Activated CD8-positive, alpha-beta memory T cell treated with anti-CD3 and anti-CD28 coated beads for 24 hours (primary cell): ENCODE data around the gene CRYGN.

ENCODE experiments used
- DNase-seq: peaks from one replicate; pipeline ENCODE4 v3.0.0-alpha.2; 2020

CRYGN gene, protein sequence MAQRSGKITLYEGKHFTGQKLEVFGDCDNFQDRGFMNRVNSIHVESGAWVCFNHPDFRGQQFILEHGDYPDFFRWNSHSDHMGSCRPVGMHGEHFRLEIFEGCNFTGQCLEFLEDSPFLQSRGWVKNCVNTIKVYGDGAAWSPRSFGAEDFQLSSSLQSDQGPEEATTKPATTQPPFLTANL

DNA sequence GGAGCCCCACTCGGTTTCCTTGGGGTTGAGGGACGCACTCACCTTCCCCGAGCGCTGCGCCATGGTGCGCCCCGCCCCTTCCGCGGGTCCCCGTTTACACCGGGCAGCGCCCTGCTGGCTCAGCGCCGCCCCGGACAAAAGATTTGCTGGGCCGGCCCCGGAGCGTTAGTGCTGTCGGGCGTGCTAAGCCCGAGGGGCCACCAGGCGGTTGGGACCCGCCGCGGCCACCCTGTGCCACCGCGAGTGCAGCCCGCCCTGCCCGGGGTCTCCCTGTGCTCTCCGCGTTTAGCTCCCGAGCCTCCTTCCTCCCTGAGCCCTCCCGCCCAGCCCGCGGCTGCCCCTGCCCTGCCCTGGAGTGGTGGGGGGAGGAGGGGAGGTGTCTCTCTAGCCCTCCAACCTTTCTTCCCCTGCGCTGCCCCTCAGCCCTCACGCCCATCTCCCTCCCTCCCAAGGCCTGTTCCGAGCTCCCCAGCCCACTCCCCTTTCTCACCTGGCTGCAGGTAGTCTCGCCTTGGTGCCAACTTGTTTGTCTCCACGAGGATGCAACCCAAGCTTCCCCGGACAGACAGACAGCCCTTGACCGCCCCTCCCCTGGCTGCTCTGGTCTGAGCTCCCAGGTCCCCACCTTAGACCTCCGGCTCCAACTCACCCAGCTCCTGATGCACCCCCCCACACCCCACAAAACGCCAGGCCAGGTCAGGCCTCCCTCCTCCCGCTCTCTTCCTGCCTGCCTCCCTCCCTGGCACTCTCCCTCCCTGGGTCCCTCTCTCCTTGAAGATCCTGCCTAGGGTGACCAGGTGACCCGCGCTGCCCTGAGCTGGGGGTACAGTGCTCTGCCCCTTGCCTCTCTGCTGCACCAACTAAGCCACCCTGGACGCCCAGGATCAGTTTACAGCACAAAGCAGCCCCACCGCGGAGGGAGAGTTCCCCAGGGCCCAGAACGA is at the start of gene CRYGN:
TSS of gene CRYGN (minus strand) at position 287 of the 944 bp plus-strand sequence. CDS start at position 63, 224 bp downstream.
- no peak for DNase-seq

DNA sequence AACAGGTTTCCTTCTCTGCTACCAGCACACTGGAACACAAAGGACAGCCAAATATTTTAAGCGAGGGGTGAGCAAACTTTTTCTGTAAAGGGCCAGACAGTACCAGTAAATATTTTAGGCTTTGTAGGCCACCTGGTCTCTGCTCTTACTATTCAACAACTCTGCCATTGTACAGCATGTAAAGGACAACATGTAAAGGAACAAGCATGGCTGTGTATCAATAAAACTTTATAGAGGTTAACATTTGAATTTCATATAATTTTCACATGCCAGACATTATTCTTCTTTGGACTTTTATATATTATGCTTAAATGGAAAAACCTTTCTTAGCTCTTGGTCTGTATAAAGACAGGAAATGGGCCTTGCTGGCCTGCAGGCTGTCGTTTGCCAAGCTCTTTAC is 49.6 kb upstream of the CRYGN start:
- no peak for DNase-seq

DNA sequence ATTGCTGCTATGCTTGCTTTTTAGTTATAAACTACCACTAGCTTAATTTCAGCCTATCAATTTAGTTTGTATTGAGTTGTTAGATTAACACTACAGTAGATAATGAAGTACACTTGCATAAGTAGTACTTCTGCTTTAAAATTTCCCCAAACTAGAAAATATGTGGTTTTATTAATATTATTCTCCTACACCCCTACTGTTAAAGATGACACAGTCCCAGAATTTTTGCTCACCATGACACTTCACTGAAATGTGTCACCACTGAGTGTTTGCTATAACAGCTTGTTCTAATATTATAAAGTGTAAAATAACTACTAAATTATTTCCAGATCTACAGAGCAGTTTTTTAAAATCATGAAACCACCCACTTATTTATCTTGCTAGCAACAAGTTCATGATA is 48.2 kb upstream of the CRYGN start:
- DNase-seq, result no peak

DNA sequence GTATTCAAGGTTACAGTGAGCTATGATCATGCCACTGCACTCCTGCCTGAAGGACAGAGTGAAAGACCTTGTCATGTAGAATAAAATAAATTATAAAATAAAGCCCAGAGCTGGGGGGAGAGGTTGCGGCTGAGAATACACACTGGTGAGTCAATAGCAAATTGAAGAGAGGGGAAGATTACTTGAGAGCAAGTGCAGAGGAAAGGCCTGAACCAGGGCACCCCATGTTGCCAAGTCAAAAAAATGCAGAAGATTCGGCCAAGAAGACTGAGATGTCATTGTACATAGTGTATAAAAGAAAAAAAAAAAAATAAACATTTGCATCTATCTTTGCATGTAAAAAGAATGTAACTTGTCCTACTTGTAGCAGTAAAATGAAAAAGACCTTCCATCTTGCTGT is 47.3 kb upstream of the CRYGN start:
- no peak for DNase-seq

DNA sequence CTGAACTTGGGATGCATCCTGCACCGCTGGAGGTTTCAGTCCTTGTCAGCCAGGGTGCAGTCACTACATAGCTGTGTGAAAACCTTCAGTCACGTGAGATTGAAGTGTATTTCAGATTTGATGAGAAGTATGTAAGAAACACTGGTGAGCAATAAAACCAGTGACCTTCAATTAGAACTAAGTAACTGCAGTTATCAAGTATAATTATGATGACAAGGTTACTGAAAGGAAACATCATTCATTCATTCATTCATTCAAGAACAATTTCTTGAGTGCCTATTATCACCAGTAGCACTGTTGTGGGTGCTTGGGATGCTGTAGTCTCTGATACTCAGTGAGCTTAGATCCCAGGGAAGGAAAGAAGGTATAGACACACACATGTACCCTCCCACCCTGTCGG is 46.1 kb upstream of the CRYGN start:
- DNase-seq, result no peak

DNA sequence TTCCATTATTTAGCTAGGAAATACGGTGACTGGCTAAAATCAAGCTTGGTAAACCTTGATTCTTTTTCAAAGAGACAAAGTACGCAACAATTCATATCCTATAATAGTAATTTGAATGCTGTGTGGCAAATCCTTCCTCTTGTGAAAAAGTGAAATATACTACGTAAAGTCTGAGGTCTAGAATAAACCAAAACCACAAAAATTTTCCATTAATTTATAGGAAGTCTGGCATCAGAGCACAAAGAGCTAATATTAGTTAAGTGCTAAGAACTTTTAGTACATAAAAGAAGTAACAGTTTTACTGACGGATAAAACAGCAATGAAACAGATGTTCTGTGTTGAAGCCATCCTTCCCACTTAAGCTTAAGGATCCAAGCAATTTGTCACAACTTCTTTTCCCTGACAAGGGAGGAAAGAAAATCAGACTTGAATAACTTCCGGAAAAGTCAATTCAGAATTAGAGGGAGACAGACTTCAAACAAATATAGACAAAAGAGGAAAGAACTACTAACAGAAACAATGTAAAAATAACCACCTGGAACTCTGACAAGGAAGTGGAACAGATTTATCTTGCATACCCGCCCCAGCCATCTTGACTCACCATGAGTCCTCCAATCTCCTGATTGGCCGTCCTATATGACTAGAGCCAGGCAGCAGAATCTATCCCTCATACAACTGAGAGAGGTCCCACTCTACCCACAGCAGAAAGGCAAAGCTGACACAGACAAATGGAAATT is 45.2 kb upstream of the CRYGN start:
- DNase-seq, result no peak

DNA sequence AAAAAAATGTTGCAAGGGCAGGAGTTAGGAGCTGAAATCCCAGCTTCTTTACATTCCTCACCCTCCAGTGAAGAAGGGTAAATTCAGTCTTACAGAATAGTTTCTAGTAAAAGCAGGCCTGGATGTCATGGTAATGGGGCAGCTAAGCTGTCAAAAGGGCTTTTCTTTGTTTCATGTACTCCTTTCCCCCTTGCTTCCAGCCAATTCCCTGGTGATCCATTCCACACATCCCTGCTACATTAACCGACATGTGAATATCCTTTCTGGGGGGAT is 43.7 kb upstream of the CRYGN start:
- DNase-seq, result no peak

DNA sequence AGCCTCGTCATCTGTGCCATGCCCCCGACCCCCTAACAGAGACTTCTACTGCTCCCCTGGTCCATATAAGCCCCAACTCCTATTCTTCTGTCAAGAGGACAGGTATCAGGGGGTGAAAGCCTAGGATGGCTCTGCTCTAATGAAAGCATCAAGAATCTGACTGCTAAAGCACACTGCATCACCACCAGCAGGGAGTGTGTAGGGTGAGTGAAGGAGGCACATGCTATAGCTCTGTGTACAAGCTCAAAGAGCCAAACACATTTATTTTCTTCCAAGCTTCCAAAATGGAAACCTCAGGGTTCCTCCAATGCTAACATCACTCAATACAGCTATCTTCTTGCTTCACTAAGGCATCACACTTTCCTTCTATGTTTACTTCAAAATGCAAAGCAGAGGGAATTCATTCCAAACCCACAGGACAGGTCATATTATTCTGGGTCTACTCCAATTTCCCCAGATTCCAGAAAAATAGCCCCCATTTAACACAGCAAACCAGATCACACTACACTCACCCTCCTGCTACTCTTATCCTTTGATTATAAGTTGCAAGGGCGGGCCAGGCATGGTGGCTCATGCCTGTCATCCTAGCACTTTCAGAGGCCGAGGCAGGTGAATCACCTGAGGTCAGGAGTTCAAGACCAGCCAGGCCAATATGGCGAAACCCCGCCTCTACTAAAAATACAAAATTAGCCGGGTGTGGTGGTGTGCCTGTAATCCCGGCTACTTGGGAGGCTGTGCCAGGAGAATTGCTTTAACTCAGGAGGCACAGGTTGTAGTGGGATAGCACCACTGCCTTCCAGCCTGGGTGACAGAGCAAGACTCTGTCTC is 43.2 kb upstream of the CRYGN start:
- no peak for DNase-seq

DNA sequence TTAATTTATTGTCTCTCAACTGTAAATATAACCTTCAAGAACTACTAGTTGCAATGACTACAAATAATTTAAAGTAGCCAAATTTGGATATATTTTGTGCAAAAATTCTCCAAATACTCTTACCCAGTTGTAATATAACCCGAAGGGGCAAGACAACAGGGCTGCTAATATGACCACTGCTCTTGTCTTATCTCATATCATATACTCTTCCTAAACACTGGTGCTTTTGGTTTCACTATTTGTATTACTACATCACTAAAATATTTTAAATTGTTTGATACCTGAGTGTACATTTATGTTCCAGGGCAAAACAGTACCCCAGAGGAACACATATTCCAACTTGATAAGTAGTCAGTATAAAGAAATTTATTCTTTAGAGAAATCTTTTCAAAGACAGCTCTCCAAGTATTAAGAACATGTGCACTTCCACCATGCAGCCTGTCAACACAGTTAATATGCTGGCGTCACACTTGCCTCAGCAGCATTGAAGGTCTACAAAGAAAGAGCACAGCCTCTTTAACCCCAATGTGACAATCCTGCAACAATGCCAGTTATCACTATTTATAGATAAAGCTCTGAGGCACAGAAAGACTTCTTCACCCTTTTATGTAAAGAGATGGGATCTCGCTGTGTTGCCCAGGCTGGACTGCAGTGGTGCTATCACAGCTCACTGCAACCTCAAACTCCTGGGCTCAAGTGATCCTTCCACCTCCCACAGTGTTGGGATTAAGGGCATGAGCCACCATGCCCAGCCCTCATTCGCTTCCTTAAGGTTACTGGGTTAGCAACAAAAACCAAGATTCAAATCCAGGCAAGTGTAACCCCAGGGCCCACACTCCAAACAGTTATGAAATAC is 41.9 kb upstream of the CRYGN start:
- DNase-seq, result no peak

DNA sequence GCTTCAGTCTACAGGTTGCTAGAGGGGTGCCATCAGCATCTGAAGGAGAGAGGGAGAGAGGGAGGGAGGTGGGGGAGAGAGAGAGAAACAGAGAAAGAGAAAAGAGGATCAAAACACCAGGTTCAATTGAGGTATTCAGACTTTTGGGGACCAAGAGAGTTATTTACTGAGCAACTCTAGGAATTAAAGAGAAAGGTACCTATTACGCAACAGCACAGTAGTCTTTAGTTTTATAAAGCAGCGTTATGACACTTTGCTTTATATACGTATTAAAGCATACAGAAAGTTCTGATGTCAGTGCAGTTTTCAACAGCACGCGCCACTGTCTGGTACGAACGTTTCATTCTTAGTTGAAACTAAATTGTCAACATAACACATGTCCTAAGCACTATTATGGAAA is 37.9 kb upstream of the CRYGN start:
- DNase-seq, result no peak

DNA sequence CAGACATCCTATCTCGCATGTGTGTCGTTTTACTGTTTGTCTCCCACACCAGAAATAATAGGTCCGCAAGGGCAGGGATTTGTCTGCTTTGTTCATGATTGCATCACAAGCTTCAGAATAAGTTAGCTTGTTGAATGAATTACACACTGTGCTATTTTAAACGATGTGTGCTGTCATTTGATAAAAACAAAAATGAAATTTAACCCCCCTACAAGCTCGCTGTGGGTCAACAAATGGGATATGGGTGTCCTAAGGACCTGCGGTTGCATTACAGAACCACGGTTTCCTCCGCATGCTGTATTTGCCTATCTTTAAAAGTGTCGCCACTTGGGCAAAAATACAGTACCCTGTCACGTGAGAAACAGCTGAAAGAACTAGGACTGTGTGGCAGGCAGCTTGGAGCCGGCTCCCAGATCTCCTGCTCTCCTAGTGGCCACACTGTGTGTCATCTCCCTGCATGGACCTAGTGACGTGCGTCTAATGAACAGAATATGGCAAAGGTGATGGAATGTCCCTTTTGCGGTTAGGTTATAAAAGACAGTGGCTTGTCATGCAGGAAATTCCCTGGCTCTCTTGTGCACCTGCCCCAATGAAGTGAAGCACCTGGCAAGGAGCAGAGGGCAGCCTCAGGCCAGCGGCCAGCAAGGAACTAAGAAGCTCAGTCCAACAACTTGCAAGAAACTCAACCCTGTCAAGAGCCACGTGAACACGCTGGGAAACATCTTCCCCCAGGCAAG is 32.9 kb upstream of the CRYGN start:
- no peak for DNase-seq

DNA sequence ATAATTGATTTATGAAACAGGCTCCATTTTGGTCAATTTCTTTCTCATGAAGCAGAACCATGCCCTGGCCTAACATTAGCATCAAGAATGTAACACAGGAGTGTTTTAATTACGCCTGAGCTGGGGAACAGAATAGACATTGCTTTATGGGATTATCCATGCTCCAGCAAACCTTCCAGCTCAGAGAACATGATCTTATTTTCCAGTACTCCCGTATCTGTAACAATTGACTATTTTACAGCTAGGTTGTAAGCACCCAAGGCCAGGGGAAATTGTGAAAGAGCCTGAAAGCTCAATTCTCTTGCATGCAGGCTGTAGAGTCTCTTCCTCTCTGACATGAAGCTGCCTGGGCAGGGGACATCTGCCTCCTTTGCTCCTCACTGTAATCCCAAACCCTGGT is 30.8 kb upstream of the CRYGN start:
- no peak for DNase-seq

DNA sequence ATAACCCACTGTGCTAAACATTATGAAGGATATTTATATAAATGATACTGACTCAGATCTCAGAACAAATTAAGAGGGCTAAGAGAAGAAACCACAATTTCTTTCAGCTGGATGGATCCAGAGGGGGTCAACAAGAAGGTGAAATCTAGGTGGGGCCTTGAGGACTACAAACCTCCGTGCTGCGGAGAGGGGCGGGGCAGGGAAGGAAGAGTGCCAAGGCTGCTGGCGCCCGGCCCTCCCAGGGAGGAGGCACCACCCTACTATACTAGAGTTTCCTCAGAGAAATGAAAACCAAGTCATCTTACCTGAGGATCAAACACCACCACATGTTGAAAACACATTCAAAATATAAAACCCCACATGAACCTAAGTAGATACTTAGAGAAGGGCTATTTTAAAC is 29.3 kb upstream of the CRYGN start:
- DNase-seq, result no peak

DNA sequence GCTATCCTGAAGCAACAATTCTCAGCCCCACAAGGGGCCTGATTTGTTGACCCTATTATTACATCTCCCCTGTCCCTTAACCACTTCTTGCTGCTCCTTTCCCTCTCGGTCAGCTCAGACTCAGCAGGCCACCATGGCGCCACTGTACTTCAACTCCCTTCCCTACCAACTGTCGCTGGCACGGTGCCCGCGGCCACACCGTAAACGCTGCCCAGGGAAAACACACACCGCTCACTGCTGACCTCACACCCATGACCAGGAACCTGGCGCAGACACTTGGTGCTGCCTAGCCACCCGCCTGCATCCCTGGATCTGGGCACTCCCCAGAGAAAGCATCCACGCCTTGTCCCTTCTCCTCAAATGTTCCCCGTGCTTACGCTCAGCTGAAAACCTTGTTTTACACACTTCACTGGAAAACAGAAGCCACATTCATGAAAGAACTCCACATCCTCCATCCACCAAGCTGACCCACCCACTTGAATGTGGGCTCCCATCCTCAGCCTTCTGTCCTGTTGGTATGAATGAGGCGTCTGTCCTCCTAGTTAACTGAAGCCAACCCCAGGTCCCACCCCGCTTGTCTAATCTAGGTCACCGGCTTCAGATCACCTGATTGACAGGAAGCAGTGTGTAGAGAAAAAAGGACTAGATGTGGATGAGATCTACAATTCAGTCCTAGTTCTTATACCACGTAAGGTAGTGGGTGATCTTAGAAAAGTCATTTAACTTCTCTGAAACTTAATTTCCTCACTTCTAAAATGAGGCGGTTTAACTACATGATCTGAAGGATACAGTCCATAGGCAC is 28.5 kb upstream of the CRYGN start:
- no peak for DNase-seq

DNA sequence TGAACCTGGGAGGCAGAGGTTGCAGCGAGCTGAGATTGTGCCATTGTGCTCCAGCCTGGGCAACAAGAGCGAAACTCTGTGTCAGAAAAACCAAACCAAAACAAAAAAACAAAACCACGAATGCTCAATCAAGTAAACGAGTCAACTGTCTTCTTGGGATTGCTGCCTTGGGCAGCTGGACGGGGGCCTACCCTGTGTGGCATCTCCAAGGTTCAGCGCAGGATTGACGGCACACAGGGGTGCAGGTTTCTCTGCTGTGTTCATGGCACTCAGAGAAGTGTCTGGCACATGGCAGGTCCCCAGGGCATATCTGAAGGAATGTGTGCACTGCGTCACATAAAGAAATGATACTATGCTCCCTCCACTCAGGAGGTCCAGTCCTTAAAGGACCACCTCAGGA is 25.2 kb upstream of the CRYGN start:
- DNase-seq, result no peak

DNA sequence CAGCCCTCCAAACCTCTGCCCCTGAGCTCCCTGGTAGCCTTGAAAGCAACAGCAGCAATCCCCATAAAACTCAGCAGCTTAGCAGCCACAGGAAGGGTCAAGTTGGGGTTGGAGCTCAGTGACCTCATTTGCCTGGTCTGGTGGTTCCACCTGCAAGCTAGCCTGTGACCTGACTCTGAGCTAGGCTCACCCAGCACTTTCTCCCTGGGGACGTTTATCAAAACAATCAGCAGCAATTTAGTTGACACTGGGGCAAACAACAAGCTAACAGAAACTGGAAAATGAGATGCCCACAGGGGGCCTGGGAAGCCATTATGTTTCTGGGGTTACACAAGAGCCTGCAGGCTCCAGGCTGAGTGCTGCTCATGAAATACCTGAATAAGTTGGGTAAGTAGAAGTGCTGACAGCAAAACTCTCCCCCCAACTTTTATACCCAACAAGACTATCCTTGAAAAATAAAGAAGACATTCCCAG is 22.4 kb upstream of the CRYGN start:
- peak; percentile 53 for DNase-seq

DNA sequence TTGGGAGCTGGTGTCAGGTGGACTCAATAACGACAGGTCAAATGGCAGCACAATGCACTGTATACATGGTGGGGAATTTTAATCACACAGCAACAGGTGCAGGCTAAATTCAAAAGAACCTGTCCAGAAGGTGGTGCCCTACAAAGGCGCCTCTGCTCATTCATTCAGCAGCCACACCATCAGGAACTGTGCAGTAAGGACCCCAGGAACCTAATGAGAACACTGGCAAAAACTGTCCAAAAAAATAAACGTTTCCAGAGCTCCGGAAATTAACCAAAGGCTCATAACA is 21.9 kb upstream of the CRYGN start:
- DNase-seq, result no peak

DNA sequence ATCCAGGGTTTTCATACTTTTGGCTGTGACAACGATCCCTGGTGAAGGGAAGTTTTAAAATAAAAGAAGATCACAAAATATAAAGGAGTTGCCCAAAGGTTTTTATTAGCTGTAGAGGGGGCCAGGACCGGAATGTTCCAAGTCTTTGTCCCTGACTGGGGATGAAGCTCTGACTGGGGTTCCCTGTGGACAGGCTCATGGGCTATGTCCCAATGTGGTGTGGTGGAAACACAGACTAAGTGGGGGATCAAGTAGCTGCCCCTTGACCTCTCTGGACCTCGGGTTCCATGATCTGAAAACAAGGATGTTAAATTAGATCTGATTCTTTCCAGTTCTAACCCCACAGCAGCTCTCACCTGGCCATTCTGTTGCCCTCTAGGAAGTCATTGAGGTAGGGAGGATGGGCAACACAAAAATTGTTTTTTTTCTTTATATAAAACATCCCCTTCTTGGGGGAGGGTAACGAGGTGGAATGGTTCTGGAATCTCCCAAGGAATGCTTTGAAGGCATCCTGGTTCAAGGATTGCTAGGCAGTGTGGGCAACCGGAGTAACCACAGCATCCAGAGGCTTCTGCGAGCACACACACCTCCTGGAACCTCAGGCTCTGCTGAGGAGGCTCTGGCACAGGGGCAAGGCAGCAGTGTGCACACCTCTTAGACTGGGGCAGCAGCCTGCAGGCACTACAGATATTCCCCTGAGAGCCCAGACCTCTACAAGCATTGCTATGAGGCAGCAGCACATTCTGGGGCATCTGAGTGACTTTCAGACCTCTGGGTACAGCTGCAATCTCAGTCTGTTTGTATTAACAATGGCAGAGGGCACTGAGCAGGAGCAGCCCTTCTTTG is 21.4 kb upstream of the CRYGN start:
- no peak for DNase-seq

DNA sequence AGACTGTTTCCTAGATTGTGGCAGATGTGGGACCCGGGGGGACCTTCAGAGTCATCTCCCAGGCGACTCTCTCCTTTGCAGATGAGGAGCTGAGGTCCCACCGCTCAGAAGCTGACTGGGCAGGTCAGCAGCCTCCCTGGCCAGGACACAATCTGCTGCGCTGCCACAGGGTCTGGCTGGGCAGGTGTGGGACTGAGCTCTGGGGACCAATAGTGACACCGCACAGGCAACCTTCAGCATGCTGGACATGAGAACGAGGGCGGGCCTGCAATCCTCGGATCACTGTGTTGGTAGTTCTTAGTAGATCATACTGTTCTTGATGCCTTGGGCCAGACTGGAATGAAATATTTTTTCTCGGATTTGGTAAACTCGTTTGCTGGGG is 20.5 kb upstream of the CRYGN start:
- peak; percentile 55 for DNase-seq
